Measurements from ENCODE around the gene FMOD.

Gene FMOD

GRCh38 chr1:203353486-203353885 is 2.6 kb upstream of the FMOD start:
- DNase-seq (ENCODE audit: low read depth): no peak
- no peak overlapping the region for H3K4me3 ChIP-seq (ENCODE audit: low read depth, low read length)
- TF ChIP-seq CTCF (IDR thresholded peaks at IDR 0.05; ENCODE audit: low read depth, low read length, missing control alignments): no peak
- in situ Hi-C loops (cut with HindIII; ENCODE audit: low sequenced_read_pairs): no loop called here

GRCh38 chr1:203349773-203350524 is 973 bp downstream of the FMOD start:
- no peak for DNase-seq (ENCODE audit: low read depth)
- in situ Hi-C loops (cut with HindIII; ENCODE audit: low sequenced_read_pairs): no loop called here
- H3K4me3 ChIP-seq (ENCODE audit: low read depth, low read length): no peak overlapping the region
- TF ChIP-seq CTCF (IDR thresholded peaks at IDR 0.05; ENCODE audit: low read depth, low read length, missing control alignments): no peak

- no peak for DNase-seq (ENCODE audit: low read depth)
- no peak for TF ChIP-seq CTCF (IDR thresholded peaks at IDR 0.05; ENCODE audit: low read depth, low read length, missing control alignments)
- H3K4me3 ChIP-seq (ENCODE audit: low read depth, low read length): no peak overlapping the region
- in situ Hi-C loops (cut with HindIII; ENCODE audit: low sequenced_read_pairs): no loop called here
These were observed 1.8 kb downstream of the FMOD start for GRCh38 chr1:203349166-203349565.

GRCh38 chr1:203346769-203347102 is 4.2 kb downstream of the FMOD start:
- no peak for TF ChIP-seq CTCF (IDR thresholded peaks at IDR 0.05; ENCODE audit: low read depth, low read length, missing control alignments)
- no peak for DNase-seq (ENCODE audit: low read depth)
- in situ Hi-C loops (cut with HindIII; ENCODE audit: low sequenced_read_pairs): no loop called here
- H3K4me3 ChIP-seq (ENCODE audit: low read depth, low read length): no peak overlapping the region

GRCh38 chr1:203346060-203346768 is 4.7 kb downstream of the FMOD start:
- DNase-seq (ENCODE audit: low read depth): no peak
- no peak overlapping the region for H3K4me3 ChIP-seq (ENCODE audit: low read depth, low read length)
- in situ Hi-C loops (cut with HindIII; ENCODE audit: low sequenced_read_pairs): no loop called here
- TF ChIP-seq CTCF (IDR thresholded peaks at IDR 0.05; ENCODE audit: low read depth, low read length, missing control alignments): no peak

- in situ Hi-C loops (cut with HindIII; ENCODE audit: low sequenced_read_pairs): no loop called here
- no peak for TF ChIP-seq CTCF (IDR thresholded peaks at IDR 0.05; ENCODE audit: low read depth, low read length, missing control alignments)
- H3K4me3 ChIP-seq (ENCODE audit: low read depth, low read length): no peak overlapping the region
- DNase-seq (ENCODE audit: low read depth): no peak
These were observed 6.8 kb downstream of the FMOD start for GRCh38 chr1:203343956-203344754.

All from astrocyte of the cerebellum (primary cell).